ENCODE results near the gene CASP7. TPM values are rescaled to one million over a fixed set of nuclear protein-coding genes. Genes with fewer than 3 reads are reported as not detected.

The CASP7 gene
- polyA plus RNA-seq, 3 donors = 9.9 to 26.1 (median 16.0) TPM

- Mint-ChIP-seq H3K9me3 (peaks cover 0 to 9% (median 0%) of the 10 kb centered on the region in 7 donors), H3K27me3 (ENCODE audit: low read depth in 3 of 3) (peaks cover 0 to 11% (median 1%) of the 10 kb centered on the region in 3 donors), H3K4me3 (no peak overlapping the region), H3K27ac (no peak overlapping the region), H3K4me1 (no peaks in the 10 kb centered on the region), H3K36me3 (no peaks in the 10 kb centered on the region)
- H3K27me3 ChIP-seq (ENCODE audit: control insufficient read depth in 2 of 2, insufficient read depth in 2 of 2, low read length in 2 of 2) = no peaks in the 10 kb centered on the region
- DNase-seq = no peak
- H3K4me2 ChIP-seq (replicated peaks; ENCODE audit: extremely low read depth, low read length, poor library complexity, severe bottlenecking) = no peak overlapping the region
- no peak overlapping the region for H3K9ac ChIP-seq (ENCODE audit: insufficient read depth, low read length, poor library complexity, severe bottlenecking)
- H3K4me1 ChIP-seq (ENCODE audit: control insufficient read depth in 1 of 2, insufficient read depth in 2 of 2, low read length in 2 of 2) = no peaks in the 10 kb centered on the region
- intact Hi-C loops (cut with micrococcal nuclease) = no loop called here
- 83% methylated on average over 2 of the region's 3 CpGs for WGBS (ENCODE audit: insufficient coverage)
- H3K79me2 ChIP-seq (ENCODE audit: insufficient read depth, low read length) = no peaks in the 10 kb centered on the region
- TF ChIP-seq CTCF (IDR thresholded peaks at IDR 0.05) = no peak
- no peak overlapping the region for H2AFZ ChIP-seq (ENCODE audit: insufficient read depth, low read depth, low read length, poor library complexity, severe bottlenecking)
- no peaks in the 10 kb centered on the region for H3K9me3 ChIP-seq (replicated peaks in 1 of 2; ENCODE audit: control insufficient read depth in 1 of 2, insufficient read depth in 1 of 2, low read length in 2 of 2)
- H4K20me1 ChIP-seq (ENCODE audit: insufficient read depth, low read length) = no peaks in the 10 kb centered on the region
- H3K4me3 ChIP-seq (replicated peaks in 1 of 3; ENCODE audit: low read depth in 2 of 3, low read length in 3 of 3) = no peak overlapping the region
- H3K27ac ChIP-seq (ENCODE audit: low read depth in 1 of 2, low read length in 2 of 2) = no peak overlapping the region
- no peaks in the 10 kb centered on the region for H3K36me3 ChIP-seq (replicated peaks in 1 of 2; ENCODE audit: control insufficient read depth in 1 of 2, insufficient read depth in 2 of 2, low read length in 2 of 2)
Measured at GRCh38 chr10:113647812-113648211, 31.9 kb upstream of the CASP7 start.

- Histone ChIP-seq H3K9ac (ENCODE audit: insufficient read depth, low read length, poor library complexity, severe bottlenecking) (no peak overlapping the region), H4K20me1 (ENCODE audit: insufficient read depth, low read length) (no peaks in the 10 kb centered on the region), H3K4me2 (replicated peaks; ENCODE audit: extremely low read depth, low read length, poor library complexity, severe bottlenecking) (no peak overlapping the region), H3K9me3 (replicated peaks in 1 of 2; ENCODE audit: control insufficient read depth in 1 of 2, insufficient read depth in 1 of 2, low read length in 2 of 2) (no peaks in the 10 kb centered on the region), H3K27ac (ENCODE audit: low read depth in 1 of 2, low read length in 2 of 2) (no peak overlapping the region), H3K4me3 (replicated peaks in 1 of 3; ENCODE audit: low read depth in 2 of 3, low read length in 3 of 3) (no peak overlapping the region), H3K36me3 (replicated peaks in 1 of 2; ENCODE audit: control insufficient read depth in 1 of 2, insufficient read depth in 2 of 2, low read length in 2 of 2) (no peaks in the 10 kb centered on the region), H2AFZ (ENCODE audit: insufficient read depth, low read depth, low read length, poor library complexity, severe bottlenecking) (no peak overlapping the region), H3K4me1 (ENCODE audit: control insufficient read depth in 1 of 2, insufficient read depth in 2 of 2, low read length in 2 of 2) (no peaks in the 10 kb centered on the region), H3K27me3 (ENCODE audit: control insufficient read depth in 2 of 2, insufficient read depth in 2 of 2, low read length in 2 of 2) (no peaks in the 10 kb centered on the region), H3K79me2 (ENCODE audit: insufficient read depth, low read length) (no peaks in the 10 kb centered on the region)
- Mint-ChIP-seq H3K9me3 (peaks cover 0 to 9% (median 0%) of the 10 kb centered on the region in 7 donors), H3K4me3 (no peak overlapping the region), H3K4me1 (no peaks in the 10 kb centered on the region), H3K36me3 (no peaks in the 10 kb centered on the region), H3K27ac (no peak overlapping the region), H3K27me3 (ENCODE audit: low read depth in 3 of 3) (peaks cover 0 to 11% (median 1%) of the 10 kb centered on the region in 3 donors)
- no peak for DNase-seq
- TF ChIP-seq CTCF (IDR thresholded peaks at IDR 0.05) = no peak
- intact Hi-C loops (cut with micrococcal nuclease) = no loop called here
- WGBS (ENCODE audit: insufficient coverage) = no CpG with 5 or more reads among the region's 3 CpGs
Measured at GRCh38 chr10:113648478-113648877, 31.2 kb upstream of the CASP7 start.

Data from CD14-positive monocyte (primary cell).